GM08714 (cell line): ENCODE measurements around the gene OPTC.

Experiments
- H3K4me3 ChIP-seq: fragments of 200-500 bp; sonication (Bioruptor generic); 2 replicates; pipeline ENCODE4 v1.5.1; 2014; ENCODE audit warnings: mild to moderate bottlenecking, low read length, inconsistent platforms
- ZNF274 ChIP-seq: IDR thresholded peaks from 2 replicates; pipeline ENCODE4 v1.6.1; 2012; ENCODE audit warnings: mild to moderate bottlenecking, low read depth, low read length

The OPTC gene

GRCh38 chr1:203537806-203538464 lies 44.0 kb downstream of the OPTC start:
- no peak overlapping the region for H3K4me3 ChIP-seq
- TF ChIP-seq ZNF274: no peak

GRCh38 chr1:203538726-203539125 lies 44.8 kb downstream of the OPTC start:
- no peak for TF ChIP-seq ZNF274
- H3K4me3 ChIP-seq: no peak overlapping the region

GRCh38 chr1:203539831-203540546 lies 46.0 kb downstream of the OPTC start:
- TF ChIP-seq ZNF274: no peak
- H3K4me3 ChIP-seq: no peak overlapping the region

- no peak overlapping the region for H3K4me3 ChIP-seq
- no peak for TF ChIP-seq ZNF274
Observed at GRCh38 chr1:203544485-203544884, 50.5 kb downstream of the OPTC start.

GRCh38 chr1:203544978-203545816 lies 51.2 kb downstream of the OPTC start:
- TF ChIP-seq ZNF274: no peak

GRCh38 chr1:203546274-203546673 lies 52.3 kb downstream of the OPTC start:
- no peak for TF ChIP-seq ZNF274
- H3K4me3 ChIP-seq: no peak overlapping the region

More at GRCh38 chr1:203544978-203545816, 51.2 kb downstream of the OPTC start:
- H3K4me3 ChIP-seq: no peak overlapping the region

- no peak overlapping the region for H3K4me3 ChIP-seq
- no peak for TF ChIP-seq ZNF274
Observed at GRCh38 chr1:203547147-203547546, 53.2 kb downstream of the OPTC start.

GRCh38 chr1:203547771-203548421 lies 53.9 kb downstream of the OPTC start:
- TF ChIP-seq ZNF274: no peak
- H3K4me3 ChIP-seq: no peak overlapping the region

- TF ChIP-seq ZNF274: no peak
- H3K4me3 ChIP-seq: no peak overlapping the region
Observed at GRCh38 chr1:203548892-203549291, 54.9 kb downstream of the OPTC start.

GRCh38 chr1:203549309-203549708 lies 55.4 kb downstream of the OPTC start:
- H3K4me3 ChIP-seq: no peak overlapping the region
- no peak for TF ChIP-seq ZNF274

GRCh38 chr1:203550846-203551245 lies 56.9 kb downstream of the OPTC start:
- TF ChIP-seq ZNF274: no peak
- no peak overlapping the region for H3K4me3 ChIP-seq

- H3K4me3 ChIP-seq: no peak overlapping the region
- TF ChIP-seq ZNF274: no peak
Observed at GRCh38 chr1:203551550-203551949, 57.6 kb downstream of the OPTC start.

- TF ChIP-seq ZNF274: no peak
- H3K4me3 ChIP-seq: no peak overlapping the region
Observed at GRCh38 chr1:203553496-203553895, 59.5 kb downstream of the OPTC start.

GRCh38 chr1:203554071-203554470 lies 60.1 kb downstream of the OPTC start:
- H3K4me3 ChIP-seq: no peak overlapping the region
- TF ChIP-seq ZNF274: no peak

- no peak overlapping the region for H3K4me3 ChIP-seq
- no peak for TF ChIP-seq ZNF274
Observed at GRCh38 chr1:203555076-203555475, 61.1 kb downstream of the OPTC start.
